Measurements from ENCODE around the gene NTNG1.

The NTNG1 gene

GRCh38 chr1:107473065-107473464, 332.2 kb downstream of the NTNG1 start:
- Histone ChIP-seq H4K20me1 (no peaks in the 10 kb centered on the region), H3K27me3 (no peaks in the 10 kb centered on the region), H3K36me3 (no peaks in the 10 kb centered on the region), H3K9me3 (replicated peaks in 1 of 11) (no peaks in the 10 kb centered on the region), H3K9ac (no peak overlapping the region), H3K4me1 (peaks cover 0 to 6% (median 0%) of the 10 kb centered on the region in 10 experiments; a peak in 1 of 20 replicates), H3K27ac (no peak overlapping the region), H3K4me3 (no peak overlapping the region), H3K4me2 (peak overlapping the region in 4 of 11 experiments; percentile 1 to 28 (median 12); a peak in 5 of 22 replicates)
- no peak for TF ChIP-seq Cebpa-rat (IDR thresholded peaks at IDR 0.05)

DNA sequence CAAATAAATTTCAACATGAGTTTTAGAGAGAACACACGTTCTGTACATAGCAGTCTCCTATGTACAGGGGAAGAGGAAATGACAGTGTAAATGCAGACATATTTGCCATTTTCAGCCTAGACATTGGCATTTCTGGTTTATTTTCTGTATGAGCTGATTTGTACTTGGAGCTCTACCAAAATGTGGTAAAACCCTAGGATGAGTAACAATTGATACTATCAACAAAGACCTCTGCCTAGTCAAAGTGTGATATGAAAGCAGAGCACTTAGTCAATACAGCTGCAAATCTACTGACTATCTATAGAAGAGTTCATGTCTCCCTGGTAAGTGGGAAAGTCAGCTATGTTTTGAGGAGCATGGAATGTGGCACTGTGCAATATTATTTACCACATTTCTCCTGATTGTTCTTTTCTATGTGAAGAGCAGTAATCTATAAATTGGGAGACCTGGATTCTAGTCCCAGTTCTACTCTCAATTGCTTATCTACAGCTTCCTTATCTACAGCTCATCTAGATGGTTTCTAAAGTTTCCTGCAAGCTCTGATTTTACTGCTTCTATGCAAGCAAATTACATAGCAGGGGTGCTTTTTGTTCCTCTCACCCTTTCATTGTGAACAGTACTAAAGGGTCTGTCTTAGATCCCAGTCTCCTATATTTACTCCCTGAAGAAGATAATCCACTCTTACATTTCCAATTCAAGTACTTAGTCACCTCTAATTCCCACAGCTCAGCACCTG, 334.2 kb downstream of the NTNG1 start:
- Histone ChIP-seq H3K9me3 (replicated peaks in 1 of 11) (no peaks in the 10 kb centered on the region), H3K27ac (no peak overlapping the region), H4K20me1 (no peaks in the 10 kb centered on the region), H3K4me1 (peaks cover 0 to 6% (median 0%) of the 10 kb centered on the region in 10 experiments; a peak in 1 of 20 replicates), H3K4me2 (no peak overlapping the region), H3K27me3 (no peaks in the 10 kb centered on the region), H3K9ac (no peak overlapping the region), H3K4me3 (no peak overlapping the region), H3K36me3 (no peaks in the 10 kb centered on the region)
- TF ChIP-seq Cebpa-rat (IDR thresholded peaks at IDR 0.05) = no peak

- no peak for TF ChIP-seq Cebpa-rat (IDR thresholded peaks at IDR 0.05)
- peaks cover 0 to 6% (median 0%) of the 10 kb centered on the region in 11 experiments; a peak in 3 of 22 replicates for H3K9me3 ChIP-seq (replicated peaks in 1 of 11)
Observed at GRCh38 chr1:107477233-107477632, 336.4 kb downstream of the NTNG1 start.

DNA sequence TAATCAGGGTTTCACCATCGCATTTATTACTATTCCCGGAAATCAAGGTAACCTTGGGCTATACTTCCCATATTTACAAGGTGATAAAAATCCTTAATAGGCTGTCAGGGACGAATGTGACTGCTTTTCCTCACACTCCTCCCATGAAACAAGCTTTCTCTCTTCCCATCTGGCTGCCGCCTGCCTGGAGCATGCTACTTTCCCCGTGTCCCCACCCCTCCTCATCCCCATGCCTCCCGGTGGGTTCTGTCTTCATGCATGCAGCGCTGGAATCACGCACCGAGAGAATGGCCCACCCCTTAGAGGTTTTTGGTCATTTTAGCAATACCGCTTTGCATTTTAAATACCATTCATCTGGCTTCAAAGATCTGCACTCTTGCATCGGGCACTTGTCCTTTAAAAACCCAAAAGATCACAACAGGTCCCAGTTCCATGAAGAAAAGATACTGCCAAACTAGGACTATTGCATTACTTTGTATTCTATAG, 339.1 kb downstream of the NTNG1 start:
- Histone ChIP-seq H3K27ac (no peak overlapping the region), H3K36me3 (no peaks in the 10 kb centered on the region), H4K20me1 (no peaks in the 10 kb centered on the region), H3K4me3 (no peak overlapping the region), H3K4me1 (no peaks in the 10 kb centered on the region), H3K27me3 (peaks cover 0 to 7% (median 0%) of the 10 kb centered on the region in 11 experiments; a peak in 1 of 22 replicates), H3K4me2 (no peak overlapping the region), H3K9ac (no peak overlapping the region), H3K9me3 (replicated peaks in 1 of 11) (peaks cover 0 to 6% (median 0%) of the 10 kb centered on the region in 11 experiments; a peak in 3 of 22 replicates)
- TF ChIP-seq Cebpa-rat (IDR thresholded peaks at IDR 0.05) = no peak

More at GRCh38 chr1:107477233-107477632, 336.4 kb downstream of the NTNG1 start:
- no peak overlapping the region for H3K4me2 ChIP-seq
- no peak overlapping the region for H3K27ac ChIP-seq
- peaks cover 0 to 6% (median 0%) of the 10 kb centered on the region in 10 experiments; a peak in 1 of 20 replicates for H3K4me1 ChIP-seq
- no peak overlapping the region for H3K4me3 ChIP-seq
- H3K9ac ChIP-seq = no peak overlapping the region
- H3K36me3 ChIP-seq = no peaks in the 10 kb centered on the region
- no peaks in the 10 kb centered on the region for H4K20me1 ChIP-seq
- H3K27me3 ChIP-seq = peaks cover 0 to 7% (median 0%) of the 10 kb centered on the region in 11 experiments; a peak in 1 of 22 replicates

GRCh38 chr1:107480548-107481415, 339.9 kb downstream of the NTNG1 start:
- no peaks in the 10 kb centered on the region for H3K4me1 ChIP-seq
- peaks cover 0 to 6% (median 0%) of the 10 kb centered on the region in 11 experiments; a peak in 3 of 22 replicates for H3K9me3 ChIP-seq (replicated peaks in 1 of 11)
- peaks cover 0 to 7% (median 0%) of the 10 kb centered on the region in 11 experiments; a peak in 1 of 22 replicates for H3K27me3 ChIP-seq
- H3K4me2 ChIP-seq = no peak overlapping the region
- TF ChIP-seq Cebpa-rat (IDR thresholded peaks at IDR 0.05) = no peak
- H4K20me1 ChIP-seq = no peaks in the 10 kb centered on the region
- H3K27ac ChIP-seq = no peak overlapping the region
- H3K9ac ChIP-seq = no peak overlapping the region
- no peak overlapping the region for H3K4me3 ChIP-seq
- no peaks in the 10 kb centered on the region for H3K36me3 ChIP-seq

DNA sequence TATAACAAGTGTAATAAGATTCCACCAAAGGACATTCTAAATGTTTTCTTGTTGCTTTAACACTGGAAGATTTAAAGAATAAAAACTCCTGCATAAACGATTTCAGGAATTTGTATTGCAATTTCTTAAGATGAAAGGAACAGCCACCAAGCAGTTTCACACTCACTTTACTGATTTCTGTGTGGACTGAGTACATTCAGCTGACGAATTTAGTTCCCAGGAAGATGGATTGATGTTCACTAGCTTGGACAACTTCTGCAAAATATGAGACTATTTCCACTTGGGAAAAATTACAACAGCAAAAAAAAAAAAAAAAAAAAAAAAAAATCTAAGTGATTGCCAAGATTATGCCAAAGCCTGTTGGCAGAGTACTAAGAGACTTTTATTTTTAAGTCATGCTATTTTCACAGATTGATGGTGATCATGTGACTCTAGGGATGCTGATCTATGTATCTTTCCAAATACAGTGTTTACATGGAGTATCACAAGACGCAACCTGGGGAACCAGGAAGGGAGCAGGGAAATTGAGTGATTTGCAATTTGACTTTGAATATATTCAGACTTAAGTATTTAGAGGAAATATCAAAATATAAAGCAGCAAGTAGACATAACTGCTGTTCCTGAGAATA, 341.0 kb downstream of the NTNG1 start:
- Histone ChIP-seq H4K20me1 (no peaks in the 10 kb centered on the region), H3K36me3 (no peaks in the 10 kb centered on the region), H3K27ac (no peak overlapping the region), H3K9ac (no peak overlapping the region), H3K4me2 (no peak overlapping the region), H3K27me3 (peaks cover 0 to 7% (median 0%) of the 10 kb centered on the region in 11 experiments; a peak in 1 of 22 replicates), H3K9me3 (replicated peaks in 1 of 11) (peaks cover 0 to 6% (median 0%) of the 10 kb centered on the region in 11 experiments; a peak in 3 of 22 replicates), H3K4me1 (no peaks in the 10 kb centered on the region), H3K4me3 (no peak overlapping the region)
- TF ChIP-seq Cebpa-rat (IDR thresholded peaks at IDR 0.05) = no peak

- H3K4me1 ChIP-seq = no peaks in the 10 kb centered on the region
- TF ChIP-seq Cebpa-rat (IDR thresholded peaks at IDR 0.05) = no peak
- peaks cover 0 to 7% (median 0%) of the 10 kb centered on the region in 11 experiments; a peak in 1 of 22 replicates for H3K27me3 ChIP-seq
Observed at GRCh38 chr1:107483949-107484348, 343.1 kb downstream of the NTNG1 start.

GRCh38 chr1:107486349-107486748, 345.5 kb downstream of the NTNG1 start:
- no peak overlapping the region for H3K9ac ChIP-seq
- no peak for TF ChIP-seq Cebpa-rat (IDR thresholded peaks at IDR 0.05)
- no peak overlapping the region for H3K27ac ChIP-seq
- H3K4me3 ChIP-seq = no peak overlapping the region
- H4K20me1 ChIP-seq = no peaks in the 10 kb centered on the region
- H3K36me3 ChIP-seq = no peaks in the 10 kb centered on the region
- no peak overlapping the region for H3K4me2 ChIP-seq
- no peaks in the 10 kb centered on the region for H3K9me3 ChIP-seq (replicated peaks in 1 of 11)
- no peaks in the 10 kb centered on the region for H3K4me1 ChIP-seq
- H3K27me3 ChIP-seq = no peaks in the 10 kb centered on the region

More at GRCh38 chr1:107483949-107484348, 343.1 kb downstream of the NTNG1 start:
- no peak overlapping the region for H3K9ac ChIP-seq
- H4K20me1 ChIP-seq = no peaks in the 10 kb centered on the region
- no peak overlapping the region for H3K4me2 ChIP-seq
- no peak overlapping the region for H3K27ac ChIP-seq
- no peaks in the 10 kb centered on the region for H3K36me3 ChIP-seq
- peaks cover 0 to 6% (median 0%) of the 10 kb centered on the region in 11 experiments; a peak in 3 of 22 replicates for H3K9me3 ChIP-seq (replicated peaks in 1 of 11)
- H3K4me3 ChIP-seq = no peak overlapping the region

Data from BLaER1 treated with 17β-estradiol and CSF1 and Interleukin-3, amounts not matched to agents 10 nM and 100 nM (cell line).